T follicular helper cell (primary cell): Measurements from ENCODE around the gene ROR2.
"Not testable (repeated sequence)": the region's sequence is repeated elsewhere in the genome, so short reads cannot be mapped to it uniquely, and the experiment has no call there.

ENCODE experiments used
- DNase-seq: peaks from one replicate; pipeline ENCODE4 v3.0.0-alpha.2; 2020; ENCODE audit warnings: low read depth

ROR2 gene

GRCh38 chr9:91924090-91924489, 25.9 kb downstream of the ROR2 start:
- no peak for DNase-seq

DNA sequence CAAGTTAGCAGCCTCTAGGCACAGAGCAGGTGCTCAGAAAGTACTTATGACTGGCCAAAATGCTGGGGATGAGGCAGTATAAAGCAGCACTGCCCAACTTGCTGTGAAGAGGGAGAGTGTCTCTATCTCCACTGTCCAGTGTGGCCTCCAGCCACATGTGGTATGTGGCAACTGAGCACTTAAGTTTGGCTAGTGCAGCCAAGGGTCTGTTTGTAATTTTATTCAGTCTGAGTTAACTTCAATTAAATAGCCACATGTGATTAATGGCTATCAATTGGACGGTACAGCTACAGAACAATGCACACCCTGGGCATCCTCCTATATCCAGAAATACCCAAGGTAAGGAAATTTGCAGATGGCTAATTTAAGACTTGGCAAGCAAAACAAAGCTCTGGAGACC, 26.9 kb downstream of the ROR2 start:
- no peak for DNase-seq

- DNase-seq, result no peak
Observed at GRCh38 chr9:91921371-91921770, 28.7 kb downstream of the ROR2 start.

DNA sequence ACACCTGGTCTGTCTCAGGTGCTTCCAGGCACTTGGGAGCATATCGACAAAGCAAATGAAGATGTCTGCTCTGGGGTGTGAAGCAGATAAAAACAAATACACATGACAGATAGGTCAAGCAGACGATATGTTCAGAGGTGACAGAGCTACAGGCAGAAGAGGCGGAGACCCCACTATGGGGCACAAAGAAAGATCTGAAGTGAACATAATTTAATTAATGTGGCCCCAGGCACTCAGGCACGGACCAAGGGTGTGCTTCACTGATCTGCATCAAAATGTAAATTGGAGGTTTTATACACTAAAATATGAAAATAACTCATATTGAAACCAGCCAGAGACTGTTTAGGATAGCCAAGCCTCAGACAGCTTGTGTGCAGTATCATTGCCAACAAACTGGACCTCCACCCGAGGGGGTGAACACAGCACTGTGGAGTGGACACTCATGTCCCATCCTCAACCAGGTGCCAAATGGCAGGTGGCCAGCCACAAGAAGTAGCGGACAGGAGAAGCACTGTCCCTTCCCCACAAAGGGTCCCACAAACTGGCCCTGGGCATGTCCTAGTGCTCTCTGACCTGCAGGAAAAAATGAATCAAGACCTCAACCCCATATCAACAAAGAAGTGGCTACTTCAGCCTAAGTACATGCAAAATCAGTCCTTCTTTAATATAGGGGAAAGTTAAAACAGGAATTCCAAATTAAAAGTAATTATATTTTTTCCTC, 29.2 kb downstream of the ROR2 start:
- no peak for DNase-seq

DNA sequence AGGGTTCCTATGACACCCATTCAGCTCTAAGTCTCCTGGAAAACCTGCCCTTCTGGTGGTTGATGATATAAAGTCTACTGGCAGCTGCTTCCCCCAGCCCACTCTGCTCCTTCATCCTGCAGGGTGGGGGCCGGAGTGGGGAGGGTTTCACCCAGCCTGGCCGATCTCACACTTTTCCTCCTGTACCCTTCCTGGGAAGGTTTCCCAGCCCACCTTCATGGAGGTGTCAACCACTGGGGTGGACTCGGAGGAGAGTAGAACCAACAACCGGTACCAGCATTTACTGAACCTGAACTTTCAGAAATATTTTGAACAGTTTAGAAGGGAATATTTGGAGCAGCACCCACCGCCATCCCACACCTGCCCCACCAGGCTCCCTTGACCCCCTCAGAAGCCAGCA, 30.4 kb downstream of the ROR2 start:
- no peak for DNase-seq

DNA sequence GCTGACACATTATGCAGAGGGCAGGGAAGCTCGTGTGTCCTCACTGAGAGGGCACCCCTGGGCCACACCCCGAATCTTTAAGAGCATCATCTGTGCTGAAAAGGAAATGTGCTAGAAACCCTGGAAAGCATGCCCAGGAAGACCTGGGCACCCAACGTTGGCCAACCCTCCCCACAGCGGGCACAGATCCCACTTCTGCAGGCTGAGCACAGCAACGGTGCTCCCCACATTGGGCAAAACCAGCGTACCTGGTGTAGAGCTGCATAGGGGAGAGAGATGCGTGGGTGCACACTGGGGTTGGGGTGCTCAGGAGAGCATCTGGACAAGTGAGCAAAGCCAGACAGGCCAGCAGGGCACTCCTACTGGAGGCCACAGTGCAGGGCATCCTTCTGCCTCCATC, 32.6 kb downstream of the ROR2 start:
- DNase-seq, result no peak

GRCh38 chr9:91915524-91916263, 34.3 kb downstream of the ROR2 start:
- no peak for DNase-seq

- no peak for DNase-seq
Observed at GRCh38 chr9:91914937-91915336, 35.1 kb downstream of the ROR2 start.

- DNase-seq, result no peak
Observed at GRCh38 chr9:91914404-91914803, 35.6 kb downstream of the ROR2 start.

- no peak for DNase-seq
Observed at GRCh38 chr9:91913986-91914385, 36.0 kb downstream of the ROR2 start.

DNA sequence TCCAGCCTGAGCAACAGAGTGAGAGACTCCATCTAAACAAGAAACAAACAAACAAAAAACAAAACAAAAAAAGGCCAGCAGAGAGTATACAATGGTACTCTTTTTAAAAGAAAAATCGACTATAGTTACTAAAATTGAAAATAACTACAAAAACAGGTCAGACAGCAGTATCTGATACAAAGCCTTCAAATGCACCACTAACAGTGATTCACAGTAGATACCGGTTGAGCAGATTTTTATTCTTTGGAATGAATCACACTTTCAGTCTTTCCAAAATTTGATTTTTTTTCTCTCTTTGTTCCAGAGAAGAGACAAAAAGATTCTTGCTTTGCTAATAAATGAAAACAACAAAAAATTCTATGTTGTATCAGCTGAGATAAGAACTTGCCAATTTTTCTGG, 36.9 kb downstream of the ROR2 start:
- DNase-seq, result no peak

DNA sequence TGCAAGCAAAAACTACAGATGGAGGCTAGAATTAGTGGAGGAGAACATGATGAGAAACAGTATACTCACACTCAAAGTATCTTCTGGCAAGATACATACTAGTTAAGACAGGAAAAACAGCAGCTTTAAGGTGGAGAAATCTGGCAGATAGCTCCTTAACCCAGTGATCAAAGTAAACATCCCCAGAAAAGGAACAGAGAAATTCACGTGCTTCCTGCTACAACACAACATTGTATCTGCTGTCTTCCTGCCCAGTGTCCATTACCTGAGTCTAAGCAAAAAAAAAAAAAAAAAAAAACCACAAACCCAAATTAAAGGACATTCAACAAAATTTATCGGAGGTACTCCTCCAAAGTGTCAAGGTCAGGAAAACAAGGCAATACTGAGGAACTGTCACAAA, 38.4 kb downstream of the ROR2 start:
- DNase-seq, result no peak

DNA sequence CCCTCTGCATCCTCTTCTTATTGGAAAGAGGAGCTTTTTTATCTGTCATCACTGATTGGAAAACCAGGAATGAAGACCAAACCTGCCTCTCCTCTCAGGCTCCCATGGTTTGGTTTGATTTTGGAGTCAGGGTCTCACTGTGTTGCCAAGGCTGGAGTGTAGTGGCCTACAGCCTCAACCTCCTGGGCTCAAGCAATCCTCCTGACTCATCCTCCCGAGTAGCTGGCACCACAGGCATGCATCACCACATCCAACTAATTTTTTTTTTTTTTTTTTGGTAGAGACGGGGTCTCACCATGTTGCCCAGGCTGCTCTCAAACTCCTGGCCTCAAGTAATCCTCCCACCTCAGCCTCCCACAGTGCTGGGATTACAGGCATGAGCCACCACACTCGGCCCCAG, 40.8 kb downstream of the ROR2 start:
- not testable (repeated sequence) for DNase-seq

GRCh38 chr9:91908746-91909145, 41.3 kb downstream of the ROR2 start:
- no peak for DNase-seq

DNA sequence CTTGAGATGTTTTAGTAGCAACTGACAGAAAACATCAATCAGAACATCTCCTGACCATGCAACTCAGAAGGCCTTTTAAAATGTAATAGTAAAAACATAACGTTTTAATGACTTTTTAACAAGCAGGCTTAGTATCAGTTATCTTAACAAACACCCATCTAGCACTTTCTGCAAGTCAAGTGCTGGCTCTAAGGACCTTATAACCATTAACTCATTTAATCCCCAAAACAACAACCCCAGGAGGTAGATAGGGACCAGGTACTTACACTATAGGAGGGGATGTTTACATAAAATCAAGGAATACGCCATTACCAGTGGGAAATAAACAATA, 41.8 kb downstream of the ROR2 start:
- DNase-seq, result no peak

- DNase-seq, result no peak
Observed at GRCh38 chr9:91907484-91908292, 42.3 kb downstream of the ROR2 start.

- no peak for DNase-seq
Observed at GRCh38 chr9:91905991-91906469, 44.0 kb downstream of the ROR2 start.

DNA sequence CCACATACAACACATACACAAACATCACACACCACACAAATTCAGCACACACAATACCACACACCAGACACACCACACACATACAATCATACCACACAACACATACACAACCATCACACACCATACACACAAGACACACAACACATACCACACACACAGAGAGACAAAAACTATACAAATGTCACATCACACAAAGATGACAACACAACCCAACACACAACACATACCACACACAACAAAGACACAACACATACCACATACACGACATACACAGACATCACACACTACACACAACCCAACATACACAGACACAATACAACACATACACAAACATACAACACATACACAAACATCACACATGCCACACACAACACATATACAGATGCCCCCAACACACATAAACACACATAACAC, 44.8 kb downstream of the ROR2 start:
- no peak for DNase-seq

- no peak for DNase-seq
Observed at GRCh38 chr9:91904588-91905236, 45.3 kb downstream of the ROR2 start.

- DNase-seq, result no peak
Observed at GRCh38 chr9:91903126-91903911, 46.7 kb downstream of the ROR2 start.

GRCh38 chr9:91902475-91903125, 47.4 kb downstream of the ROR2 start:
- no peak for DNase-seq
